A673 (cell line): ENCODE results near the gene KCNB1. TPM values are rescaled to one million over a fixed set of nuclear protein-coding genes. Genes with fewer than 3 reads are reported as not detected.

Experiments used
- BruUV-seq: library from RNA; stranded (reverse); fragments of 400-500 nt; replicated peaks from 2 replicates; lab custom pipeline; 2021; lab: Mats Ljungman, UMichigan
- CTCF ChIA-PET: fragments of 300-600 bp; sonication (Branson Sonifier 250); formaldehyde crosslinking; loops from one replicate; lab custom pipeline; 2022; ENCODE audit warnings: antibody characterized with exemption; lab: Charles Lee
- POLR2A ChIA-PET: fragments of 300-600 bp; sonication (Branson Sonifier 250); formaldehyde crosslinking; loops from one replicate; lab custom pipeline; 2022; ENCODE audit warnings: antibody characterized with exemption; ENCODE audit not compliant: low non-redundant PET; lab: Charles Lee
- DNase-seq: peaks from one replicate; pipeline ENCODE4 v3.0.0-alpha.2; 2015; ENCODE audit warnings: low spot score
- H3K27ac ChIP-seq: fragments of 200-600 bp; sonication (generic); 2 replicates; pipeline ENCODE4 v1.5.1; 2016; ENCODE audit warnings: mixed run types, low read depth, mild to moderate bottlenecking, mixed read lengths, antibody characterized with exemption, low read length; ENCODE audit not compliant: poor library complexity, severe bottlenecking
- H3K27me3 ChIP-seq: fragments of 200-600 bp; sonication (generic); replicated peaks from 2 replicates; pipeline ENCODE4 v1.6.1; 2017; ENCODE audit warnings: mixed run types, low read depth, mild to moderate bottlenecking, mixed read lengths, antibody characterized with exemption, low read length; ENCODE audit not compliant: insufficient read depth, poor library complexity
- H3K36me3 ChIP-seq: fragments of 200-600 bp; sonication (generic); 2 replicates; pipeline ENCODE4 v1.6.1; 2016; ENCODE audit warnings: mixed run types, mild to moderate bottlenecking, mixed read lengths, antibody characterized with exemption, low read length; ENCODE audit not compliant: insufficient read depth, poor library complexity, severe bottlenecking
- H3K4me1 ChIP-seq: fragments of 200-600 bp; sonication (generic); 2 replicates; pipeline ENCODE4 v1.6.1; 2017; ENCODE audit warnings: mixed run types, mild to moderate bottlenecking, mixed read lengths, antibody characterized with exemption, low read length; ENCODE audit not compliant: insufficient read depth, poor library complexity, severe bottlenecking
- H3K4me3 ChIP-seq: fragments of 200-600 bp; sonication (generic); 2 replicates; pipeline ENCODE4 v1.5.1; 2016; ENCODE audit warnings: low read depth, mixed run types, mild to moderate bottlenecking, mixed read lengths, low read length; ENCODE audit not compliant: poor library complexity, severe bottlenecking
- H3K9me3 ChIP-seq: fragments of 200-600 bp; sonication (generic); 2 replicates; pipeline ENCODE4 v1.6.1; 2016; ENCODE audit warnings: mixed run types, low read depth, mild to moderate bottlenecking, mixed read lengths, antibody characterized with exemption, low read length; ENCODE audit not compliant: poor library complexity, severe bottlenecking
- EZH2 ChIP-seq: fragments of 200-600 bp; sonication (generic); IDR thresholded peaks from 2 replicates; pipeline ENCODE4 v1.6.1; 2017; ENCODE audit warnings: borderline replicate concordance, low read depth, mild to moderate bottlenecking, mixed read lengths, antibody characterized with exemption, low read length; ENCODE audit not compliant: poor library complexity, severe bottlenecking
- intact Hi-C: fragments of 100-400 bp; cut with micrococcal nuclease; formaldehyde crosslinking; loops from one replicate; pipeline ENCODE4 v1.10.0; 2022; ENCODE audit not compliant: unreplicated experiment
- total RNA-seq: library from RNA; stranded (reverse); gene quantifications from 2 replicates; pipeline ENCODE4 v1.2.3, GENCODE V29; 2021
- TF ChIP-seq, protein P1 (sequence below): fragments of 300-800, 200-600 bp; sonication (generic); conservative IDR thresholded peaks from 2 replicates; pipeline ENCODE4 v1.5.1; 2017; ENCODE audit warnings: low read depth, mild to moderate bottlenecking, antibody characterized with exemption, low read length, moderate library complexity, mixed read lengths

Gene KCNB1
- total RNA-seq, 1 experiment from 2014 or later: not detected

DNA sequence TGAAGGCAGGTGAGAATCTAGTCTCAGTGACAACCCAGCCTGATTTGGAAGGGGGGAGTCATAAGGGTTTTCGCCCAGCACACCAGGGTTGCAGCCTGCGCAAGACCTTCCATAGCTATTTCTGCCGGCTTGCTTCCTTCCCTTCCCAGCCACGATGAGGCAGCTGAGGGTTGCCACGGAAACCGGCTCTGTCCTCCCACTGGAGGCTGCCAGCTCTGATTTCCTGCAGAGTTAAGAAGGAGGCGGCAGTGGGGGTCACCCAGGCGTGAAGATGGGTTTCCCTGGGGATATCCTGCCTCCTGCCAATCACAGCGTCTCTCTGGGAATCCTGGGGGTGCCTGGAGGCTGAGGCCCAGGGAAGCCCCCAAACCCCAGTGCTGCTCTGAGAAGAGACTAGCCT, 23.1 kb upstream of the KCNB1 start:
- intact Hi-C loops: no loop called here
- Histone ChIP-seq H3K4me1 (peaks cover 3% of the 10 kb centered on the region), H3K27me3 (peaks cover 5% of the 10 kb centered on the region), H3K27ac (no peak overlapping the region), H3K9me3 (no peaks in the 10 kb centered on the region), H3K36me3 (no peaks in the 10 kb centered on the region), H3K4me3 (no peak overlapping the region)
- BruUV-seq: no TSS peak
- DNase-seq: peak; percentile 70
- CTCF ChIA-PET: interaction anchor here (0.5 to 0.8 kb wide), 2 partner anchors 22 to 122 kb away, joined by 4 to 5 read pairs; no protein-coding TSS in a partner anchor
- POLR2A ChIA-PET: no interaction called here
- TF ChIP-seq, protein P1, sequence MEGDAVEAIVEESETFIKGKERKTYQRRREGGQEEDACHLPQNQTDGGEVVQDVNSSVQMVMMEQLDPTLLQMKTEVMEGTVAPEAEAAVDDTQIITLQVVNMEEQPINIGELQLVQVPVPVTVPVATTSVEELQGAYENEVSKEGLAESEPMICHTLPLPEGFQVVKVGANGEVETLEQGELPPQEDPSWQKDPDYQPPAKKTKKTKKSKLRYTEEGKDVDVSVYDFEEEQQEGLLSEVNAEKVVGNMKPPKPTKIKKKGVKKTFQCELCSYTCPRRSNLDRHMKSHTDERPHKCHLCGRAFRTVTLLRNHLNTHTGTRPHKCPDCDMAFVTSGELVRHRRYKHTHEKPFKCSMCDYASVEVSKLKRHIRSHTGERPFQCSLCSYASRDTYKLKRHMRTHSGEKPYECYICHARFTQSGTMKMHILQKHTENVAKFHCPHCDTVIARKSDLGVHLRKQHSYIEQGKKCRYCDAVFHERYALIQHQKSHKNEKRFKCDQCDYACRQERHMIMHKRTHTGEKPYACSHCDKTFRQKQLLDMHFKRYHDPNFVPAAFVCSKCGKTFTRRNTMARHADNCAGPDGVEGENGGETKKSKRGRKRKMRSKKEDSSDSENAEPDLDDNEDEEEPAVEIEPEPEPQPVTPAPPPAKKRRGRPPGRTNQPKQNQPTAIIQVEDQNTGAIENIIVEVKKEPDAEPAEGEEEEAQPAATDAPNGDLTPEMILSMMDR: no peak
- no peak for TF ChIP-seq EZH2

DNA sequence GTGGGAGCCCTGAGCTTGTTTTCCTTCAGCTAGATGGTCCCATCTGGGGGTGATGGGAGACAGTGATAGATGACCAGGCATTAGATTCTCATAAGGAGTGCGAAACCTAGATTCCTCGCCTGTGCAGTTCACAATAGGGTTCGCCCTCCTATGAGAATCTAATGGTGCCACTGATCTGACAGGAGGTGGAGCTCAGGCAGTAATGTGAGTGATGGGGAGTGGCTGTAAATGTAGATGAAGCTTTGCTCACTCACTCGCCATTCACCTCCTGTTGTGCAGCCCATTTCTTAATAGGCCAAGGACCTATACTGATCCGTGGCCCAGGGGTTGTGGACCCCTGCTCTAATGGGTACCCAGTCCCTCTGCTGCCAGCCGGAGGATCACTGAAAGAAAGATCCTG, 20.7 kb upstream of the KCNB1 start:
- intact Hi-C loops: no loop called here
- TF ChIP-seq, protein P1: no peak
- TF ChIP-seq EZH2: no peak
- no peaks in the 10 kb centered on the region for H3K36me3 ChIP-seq
- no peak overlapping the region for H3K4me3 ChIP-seq
- CTCF ChIA-PET: interaction anchor here (0.6 kb wide), 1 partner anchor 163 kb away, joined by 4 read pairs; no protein-coding TSS in a partner anchor
- POLR2A ChIA-PET: interaction anchor here (0.5 kb wide), 1 partner anchor 149 kb away, joined by 4 read pairs; no protein-coding TSS in a partner anchor
- H3K9me3 ChIP-seq: no peaks in the 10 kb centered on the region
- peaks cover 3% of the 10 kb centered on the region for H3K4me1 ChIP-seq
- no peak for DNase-seq
- no TSS peak for BruUV-seq
- H3K27ac ChIP-seq: no peak overlapping the region
- H3K27me3 ChIP-seq: no peaks in the 10 kb centered on the region

DNA sequence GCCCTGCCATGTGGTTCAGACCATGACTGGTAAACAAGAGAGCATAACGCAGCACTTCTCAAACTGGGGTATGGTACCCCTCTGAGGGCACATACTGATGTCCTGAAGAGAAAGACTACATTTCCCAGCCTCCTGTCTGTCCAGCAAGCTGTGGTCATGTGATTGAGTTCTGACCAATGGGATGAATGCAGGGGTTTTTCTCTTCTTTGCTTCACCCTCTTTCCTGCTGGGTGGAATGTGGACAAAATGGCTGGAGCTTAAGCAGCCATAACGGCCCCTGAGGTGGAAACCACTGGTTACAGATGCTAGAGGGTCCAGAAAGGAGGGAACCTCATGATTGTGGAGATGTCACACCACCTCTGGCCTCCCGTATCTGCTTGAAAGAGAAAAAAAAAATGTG, 19.4 kb upstream of the KCNB1 start:
- no peak overlapping the region for H3K4me3 ChIP-seq
- POLR2A ChIA-PET: no interaction called here
- no peak overlapping the region for H3K27ac ChIP-seq
- H3K27me3 ChIP-seq: peaks cover 6% of the 10 kb centered on the region
- H3K9me3 ChIP-seq: no peaks in the 10 kb centered on the region
- intact Hi-C loops: no loop called here
- peak; percentile 30 for DNase-seq
- peaks cover 3% of the 10 kb centered on the region for H3K4me1 ChIP-seq
- CTCF ChIA-PET: no interaction called here
- BruUV-seq: no TSS peak
- no peaks in the 10 kb centered on the region for H3K36me3 ChIP-seq
- TF ChIP-seq EZH2: no peak
- TF ChIP-seq, protein P1: no peak
